Measurements from ENCODE around the gene KIF25. TPM values are rescaled to one million over a fixed set of nuclear protein-coding genes. Genes with fewer than 3 reads are reported as not detected.

Gene KIF25
- total RNA-seq, 1 experiment from 2014 or later: not detected

DNA sequence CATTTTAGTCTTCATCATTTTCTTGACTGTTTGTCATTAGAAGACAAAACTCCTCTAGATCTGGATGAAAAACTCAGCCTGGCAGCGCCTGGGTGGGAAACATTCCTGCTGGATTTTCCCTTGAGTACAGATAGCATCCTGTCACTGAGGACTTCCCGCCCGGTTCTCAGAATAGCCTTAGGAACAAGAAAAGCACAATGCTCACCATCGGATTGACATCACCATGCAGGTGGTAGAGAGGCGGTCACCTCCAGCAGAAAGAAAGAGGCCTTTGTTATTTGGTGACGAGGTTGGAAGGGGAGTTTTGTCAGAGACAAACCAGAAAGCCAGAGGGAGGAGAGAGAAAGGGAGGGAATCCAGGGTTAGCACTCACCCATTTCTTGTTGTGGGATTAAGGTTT lies 39.8 kb downstream of the KIF25 start:
- DNase-seq (ENCODE audit: low read depth): no peak

DNA sequence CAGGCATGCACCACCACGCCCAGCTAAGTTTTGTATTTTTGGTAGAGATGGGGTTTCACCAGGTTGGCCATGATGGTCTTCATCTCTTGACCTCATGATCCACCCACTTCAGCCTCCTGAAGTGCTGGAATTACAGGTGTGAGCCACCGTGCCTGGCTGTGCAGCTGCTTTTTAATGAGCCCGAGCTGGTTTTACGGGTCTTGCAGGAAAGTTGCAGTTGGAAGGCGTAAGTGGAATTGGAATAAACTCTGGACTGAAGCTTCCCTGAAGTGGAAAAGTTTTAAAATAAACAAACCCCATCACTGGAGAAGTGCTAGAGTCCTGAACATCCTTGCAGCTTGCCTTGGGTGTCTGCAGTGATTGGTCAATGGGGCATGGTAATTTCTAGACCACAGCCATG lies 40.4 kb downstream of the KIF25 start:
- no peak for DNase-seq (ENCODE audit: low read depth)

DNA sequence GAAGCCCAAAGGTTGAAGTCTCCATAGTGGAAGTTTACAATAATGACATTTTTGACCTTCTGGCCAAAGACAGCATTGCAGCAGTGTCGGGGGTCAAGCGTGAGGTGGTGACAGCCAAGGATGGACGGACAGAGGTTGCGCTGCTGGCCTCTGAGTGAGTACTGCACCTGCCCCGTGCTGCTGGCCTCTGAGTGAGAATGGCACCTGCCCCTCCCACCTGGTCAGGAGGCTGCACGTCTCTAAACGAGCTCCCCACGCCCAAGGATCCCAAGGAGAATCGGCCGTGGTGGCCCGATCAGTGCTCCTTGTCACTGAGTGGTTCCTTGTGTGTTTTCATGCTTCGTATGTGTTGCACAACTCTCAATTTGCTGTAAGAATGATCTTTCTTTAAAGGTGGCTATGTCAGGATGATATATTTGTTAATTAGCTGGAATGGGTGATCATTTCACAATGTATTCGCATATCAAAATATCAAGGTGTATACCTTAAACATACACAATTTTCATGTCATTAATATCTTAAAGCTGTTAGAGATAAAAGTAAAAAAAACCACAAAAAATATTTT lies 41.2 kb downstream of the KIF25 start:
- DNase-seq (ENCODE audit: low read depth): no peak

DNA sequence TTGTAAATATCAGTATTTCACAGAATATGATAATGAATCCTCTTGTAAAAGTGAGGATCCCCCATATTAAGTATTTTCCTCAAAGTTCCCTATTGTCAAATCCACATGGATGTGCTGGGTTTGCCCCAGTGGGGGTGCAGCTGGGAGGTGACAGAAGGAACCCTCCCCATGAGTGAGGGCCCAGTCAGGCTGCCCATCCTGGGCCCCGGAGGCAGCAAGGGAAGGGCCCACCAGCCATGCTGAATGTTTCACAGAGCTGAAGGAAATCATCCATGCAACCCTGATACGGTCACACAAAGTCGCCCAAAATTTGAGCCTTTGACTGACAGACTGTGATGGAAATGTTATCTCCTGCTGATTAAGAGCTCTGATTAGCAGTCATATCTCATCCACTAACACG lies 41.8 kb downstream of the KIF25 start:
- DNase-seq (ENCODE audit: low read depth): no peak

DNA sequence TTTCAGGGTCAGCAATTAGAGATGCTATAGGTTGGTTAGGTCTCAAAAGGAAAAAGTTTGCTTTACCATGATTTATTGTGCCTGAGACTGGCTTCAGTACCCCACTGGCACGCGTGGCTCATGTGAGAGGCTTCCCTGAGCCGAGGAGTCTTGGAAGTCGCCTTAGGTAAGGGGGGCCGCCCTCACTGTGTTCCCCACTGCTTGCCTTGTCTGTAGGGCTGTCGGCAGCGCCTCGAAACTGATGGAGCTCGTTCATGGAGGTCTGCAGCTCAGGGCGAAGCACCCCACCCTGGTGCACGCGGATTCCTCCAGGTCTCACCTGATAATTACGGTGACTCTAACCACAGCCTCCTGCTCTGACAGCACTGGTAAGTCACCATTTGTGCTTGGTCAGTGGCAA lies 42.4 kb downstream of the KIF25 start:
- DNase-seq (ENCODE audit: low read depth): no peak

GRCh38 chr6:168040856-168041496 lies 43.5 kb downstream of the KIF25 start:
- no peak for DNase-seq (ENCODE audit: low read depth)

GRCh38 chr6:168041928-168042327 lies 44.5 kb downstream of the KIF25 start:
- DNase-seq (ENCODE audit: low read depth): no peak

DNA sequence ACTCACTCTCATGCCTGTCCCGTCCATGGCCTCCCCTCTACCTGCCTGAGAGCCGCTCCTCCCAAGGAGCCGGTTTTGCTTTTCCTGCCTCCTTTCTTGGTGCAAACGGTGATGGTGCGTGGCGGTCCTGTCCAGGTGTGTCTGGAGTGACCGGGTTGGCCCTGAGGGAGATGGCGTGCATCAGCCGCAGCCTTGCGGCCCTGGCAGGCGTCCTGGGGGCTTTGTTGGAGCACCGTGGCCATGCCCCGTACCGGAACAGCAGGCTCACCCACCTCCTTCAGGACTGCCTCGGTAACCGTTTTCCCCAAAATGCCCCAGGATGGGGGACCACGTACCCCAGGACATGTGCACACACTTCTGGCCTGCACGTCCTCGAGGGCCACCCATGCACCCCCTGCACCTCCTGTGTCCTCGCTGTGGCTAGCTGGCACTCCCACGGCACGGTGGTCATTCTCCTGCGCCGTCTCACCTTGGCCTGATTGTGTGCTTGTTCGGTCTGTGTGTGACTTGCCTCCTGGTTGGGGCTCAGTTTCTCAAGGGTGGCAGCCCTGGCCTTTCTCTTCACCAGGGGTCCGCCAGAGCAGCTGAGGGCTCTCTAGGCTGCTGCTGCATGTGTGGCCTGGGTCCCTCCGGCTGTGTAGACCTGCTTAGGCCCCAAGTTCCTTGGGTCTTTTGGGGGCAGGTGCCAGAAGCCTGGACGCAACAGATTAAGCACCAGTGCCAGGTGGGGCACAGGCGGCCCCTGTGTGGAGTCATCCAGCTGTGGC lies 45.1 kb downstream of the KIF25 start:
- no peak for DNase-seq (ENCODE audit: low read depth)

- DNase-seq (ENCODE audit: low read depth): no peak
Measured at GRCh38 chr6:168043193-168043847, 45.8 kb downstream of the KIF25 start.

GRCh38 chr6:168043848-168044415 lies 46.5 kb downstream of the KIF25 start:
- no peak for DNase-seq (ENCODE audit: low read depth)

- DNase-seq (ENCODE audit: low read depth): no peak
Measured at GRCh38 chr6:168044521-168045130, 47.2 kb downstream of the KIF25 start.

GRCh38 chr6:168045141-168045691 lies 47.7 kb downstream of the KIF25 start:
- DNase-seq (ENCODE audit: low read depth): no peak

GRCh38 chr6:168045706-168046620 lies 48.5 kb downstream of the KIF25 start:
- no peak for DNase-seq (ENCODE audit: low read depth)

- no peak for DNase-seq (ENCODE audit: low read depth)
Measured at GRCh38 chr6:168046696-168047095, 49.2 kb downstream of the KIF25 start.

GRCh38 chr6:168047841-168048723 lies 50.6 kb downstream of the KIF25 start:
- DNase-seq (ENCODE audit: low read depth): no peak

DNA sequence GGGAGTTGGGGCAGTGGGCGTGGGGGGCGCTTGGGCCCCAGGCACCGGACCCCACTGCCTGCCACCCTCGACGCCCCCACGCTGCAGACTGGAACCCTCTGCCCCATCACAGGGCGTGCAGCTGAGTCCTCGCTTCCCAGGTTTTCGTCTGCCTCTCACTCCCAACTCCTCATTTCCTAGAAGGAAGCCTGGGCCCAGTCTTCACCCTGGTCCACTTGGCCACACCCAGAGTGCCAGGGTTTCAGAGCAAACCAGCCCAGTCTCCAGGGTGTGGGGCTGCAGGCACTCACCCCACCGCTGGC lies 51.2 kb downstream of the KIF25 start:
- no peak for DNase-seq (ENCODE audit: low read depth)

DNA sequence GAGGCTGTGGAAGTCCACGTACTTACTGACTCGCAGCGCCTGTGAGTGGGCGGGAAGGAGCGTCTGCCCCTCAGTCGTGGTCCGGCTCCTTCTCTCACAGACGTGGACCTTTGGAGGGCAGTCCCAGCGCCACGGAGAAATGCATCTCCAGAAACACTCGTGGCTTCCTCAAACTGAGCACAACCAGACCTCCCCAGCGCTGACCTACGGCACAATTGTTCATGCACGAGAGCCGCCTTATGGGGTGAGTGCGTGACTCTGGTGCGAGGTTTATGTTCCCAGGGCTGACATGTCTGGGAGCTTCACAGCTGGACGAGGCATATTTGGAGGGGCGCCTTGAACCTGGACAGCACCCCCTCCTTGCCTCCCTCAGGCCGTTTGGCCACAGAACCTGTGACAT lies 51.8 kb downstream of the KIF25 start:
- no peak for DNase-seq (ENCODE audit: low read depth)

DNA sequence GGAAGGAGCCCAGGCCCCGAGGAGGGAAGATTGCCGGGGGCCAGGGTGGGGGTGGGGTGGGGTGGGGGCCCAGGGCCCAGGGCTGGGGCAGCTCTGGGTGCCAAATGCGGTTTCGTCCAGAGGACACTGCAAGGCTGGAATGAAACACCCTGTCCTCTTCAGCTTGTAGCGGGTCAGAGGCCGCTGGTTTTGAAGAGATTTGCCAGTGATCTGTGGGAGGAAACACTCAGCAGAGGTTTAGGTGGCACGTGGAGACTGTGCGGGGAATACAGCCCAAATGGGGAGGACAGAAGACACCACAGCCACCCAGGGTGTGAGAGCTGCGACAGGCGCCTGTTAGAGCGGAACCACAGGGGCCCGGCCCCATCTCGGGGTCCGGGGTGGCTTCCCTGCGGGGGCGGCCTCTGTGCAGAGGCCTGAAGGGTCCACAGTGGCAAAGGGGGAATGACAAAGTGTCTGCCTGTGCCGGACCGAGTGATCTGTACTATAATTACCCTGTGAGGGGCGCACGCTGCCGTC lies 52.3 kb downstream of the KIF25 start:
- no peak for DNase-seq (ENCODE audit: low read depth)

GRCh38 chr6:168050225-168050880 lies 52.9 kb downstream of the KIF25 start:
- DNase-seq (ENCODE audit: low read depth): no peak
